SK-N-SH treated with all-trans-retinoic acid at 6 μM for 48 hours (cell line): ENCODE measurements around the gene DAB1.

ENCODE experiments used
- ARNTL ChIP-seq: fragments of 450-650 bp; formaldehyde crosslinking; IDR thresholded peaks from 2 replicates; pipeline ENCODE4 v1.5.0; 2020; ENCODE audit warnings: low read depth, mild to moderate bottlenecking, moderate library complexity, borderline replicate concordance
- ESRRG ChIP-seq: fragments of 250-450 bp; sonication (Bioruptor Pico); IDR thresholded peaks from 2 replicates; pipeline ENCODE4 v1.6.1; 2021; ENCODE audit warnings: mild to moderate bottlenecking
- PATZ1 ChIP-seq: fragments of 250-450 bp; sonication (Bioruptor Pico); IDR thresholded peaks from 2 replicates; pipeline ENCODE4 v1.8.0; 2020; ENCODE audit warnings: mild to moderate bottlenecking, moderate library complexity, borderline replicate concordance
- TSHZ2 ChIP-seq: fragments of 250-450 bp; sonication (Bioruptor Pico); IDR thresholded peaks from 2 replicates; pipeline ENCODE4 v1.5.0; 2020; ENCODE audit warnings: mild to moderate bottlenecking, moderate library complexity

- TF ChIP-seq ESRRG = no peak
- TF ChIP-seq TSHZ2 (CRISPR knock-in tag) = no peak
- TF ChIP-seq ARNTL (CRISPR knock-in tag) = no peak
- TF ChIP-seq PATZ1 (CRISPR knock-in tag) = no peak
Observed at GRCh38 chr1:57422271-57423134, 1.4 kb downstream of the DAB1 start.
